Activated CD8-positive, alpha-beta memory T cell treated with anti-CD3 and anti-CD28 coated beads, Interleukin-2, amount 10 ng/mL, durations not matched to agents 7 days and 5 days (primary cell): ENCODE measurements around the gene MMP14. TPM values are rescaled to one million over a fixed set of nuclear protein-coding genes. Genes with fewer than 3 reads are reported as not detected.
"Not testable (repeated sequence)": the region's sequence is repeated elsewhere in the genome, so short reads cannot be mapped to it uniquely, and the experiment has no call there.

Source experiments
- ATAC-seq: fragments of 150-1000 bp; cut with Tn5 transposase; one replicate; pipeline ENCODE4 v1.10.0; 2021; ENCODE audit warnings: moderate library complexity
- CTCF ChIA-PET: fragments of 350-600 bp; sonication (Branson Sonifier 250); formaldehyde crosslinking; loops from one replicate; lab custom pipeline; 2021; ENCODE audit warnings: antibody characterized with exemption; lab: Charles Lee
- DNase-seq: peaks from one replicate; pipeline ENCODE4 v3.0.0-alpha.2; 2020
- H3K27ac Mint-ChIP-seq: one replicate; pipeline ENCODE4 v1.8.0; 2021; ENCODE audit warnings: mild to moderate bottlenecking, mixed read lengths
- H3K27me3 Mint-ChIP-seq: one replicate; pipeline ENCODE4 v1.8.0; 2021; ENCODE audit warnings: mixed read lengths
- H3K36me3 Mint-ChIP-seq: one replicate; pipeline ENCODE4 v1.8.0; 2021; ENCODE audit warnings: mild to moderate bottlenecking, mixed read lengths
- H3K4me1 Mint-ChIP-seq: one replicate; pipeline ENCODE4 v1.8.0; 2021; ENCODE audit warnings: mixed read lengths
- H3K4me3 Mint-ChIP-seq: one replicate; pipeline ENCODE4 v1.8.0; 2021; ENCODE audit warnings: mild to moderate bottlenecking, moderate library complexity, mixed read lengths
- H3K9me3 Mint-ChIP-seq: one replicate; pipeline ENCODE4 v1.8.0; 2022; ENCODE audit warnings: low read depth, mixed read lengths
- total RNA-seq, 2 experiments: library from RNA; stranded (reverse); gene quantifications; one replicate each; pipeline ENCODE4 v1.2.3, GENCODE V29; 2021

Gene MMP14
- total RNA-seq, 2 experiments from 2014 or later = 1.3 to 2.5 TPM

- DNase-seq (no peak), ATAC-seq (no peak)
- H3K9me3 Mint-ChIP-seq = no peaks in the 10 kb centered on the region
- no peaks in the 10 kb centered on the region for H3K36me3 Mint-ChIP-seq
- peaks cover 5% of the 10 kb centered on the region for H3K27me3 Mint-ChIP-seq
- H3K4me3 Mint-ChIP-seq = no peak overlapping the region
- peaks cover 15% of the 10 kb centered on the region for H3K4me1 Mint-ChIP-seq
- CTCF ChIA-PET = interaction anchor here (0.9 to 10.2 kb wide), 5 partner anchors 15 to 277 kb away, joined by 3 to 239 read pairs (median 9); partner anchors contain the start of gene MRPL52
- no peak overlapping the region for H3K27ac Mint-ChIP-seq
Measured at GRCh38 chr14:22847661-22848341, 11.4 kb downstream of the MMP14 start.

GRCh38 chr14:22848351-22849164 lies 12.2 kb downstream of the MMP14 start:
- H3K27ac Mint-ChIP-seq = no peak overlapping the region
- ATAC-seq (no peak), DNase-seq (no peak)
- no peak overlapping the region for H3K4me3 Mint-ChIP-seq
- H3K36me3 Mint-ChIP-seq = no peaks in the 10 kb centered on the region
- CTCF ChIA-PET = interaction anchor here (0.8 to 10.2 kb wide), 7 partner anchors 14 to 278 kb away, joined by 3 to 239 read pairs (median 9); partner anchors contain the start of gene MRPL52
- H3K27me3 Mint-ChIP-seq = peaks cover 5% of the 10 kb centered on the region
- H3K9me3 Mint-ChIP-seq = no peaks in the 10 kb centered on the region
- peaks cover 20% of the 10 kb centered on the region for H3K4me1 Mint-ChIP-seq

GRCh38 chr14:22849212-22849819 lies 12.9 kb downstream of the MMP14 start:
- H3K27me3 Mint-ChIP-seq = peaks cover 5% of the 10 kb centered on the region
- no peaks in the 10 kb centered on the region for H3K36me3 Mint-ChIP-seq
- no peaks in the 10 kb centered on the region for H3K9me3 Mint-ChIP-seq
- CTCF ChIA-PET = interaction anchor here (0.8 to 10.2 kb wide), 6 partner anchors 19 to 279 kb away, joined by 3 to 239 read pairs (median 29); partner anchors contain the start of gene MRPL52
- no peak overlapping the region for H3K27ac Mint-ChIP-seq
- no peak overlapping the region for H3K4me3 Mint-ChIP-seq
- ATAC-seq (no peak), DNase-seq (no peak)
- peaks cover 22% of the 10 kb centered on the region for H3K4me1 Mint-ChIP-seq

- CTCF ChIA-PET = interaction anchor here (0.7 to 10.2 kb wide), 23 partner anchors 13 to 283 kb away, joined by 3 to 239 read pairs (median 4); partner anchors contain the start of genes CDH24, DAD1, LRP10 and MRPL52
- Mint-ChIP-seq H3K36me3 (peaks cover under 1% of the 10 kb centered on the region), H3K27me3 (peaks cover 18% of the 10 kb centered on the region), H3K4me1 (peaks cover 31% of the 10 kb centered on the region), H3K27ac (peak overlapping the region; percentile 68), H3K4me3 (no peak overlapping the region), H3K9me3 (no peaks in the 10 kb centered on the region)
- DNase-seq (peak; percentile 86), ATAC-seq (peak; percentile 55)
Measured at GRCh38 chr14:22850944-22851764, 14.8 kb downstream of the MMP14 start.

- H3K36me3 Mint-ChIP-seq, DNase-seq, H3K9me3 Mint-ChIP-seq, H3K27ac Mint-ChIP-seq, ATAC-seq, H3K4me3 Mint-ChIP-seq: not testable (repeated sequence)
- peaks cover 23% of the 10 kb centered on the region for H3K27me3 Mint-ChIP-seq
- H3K4me1 Mint-ChIP-seq = peaks cover 33% of the 10 kb centered on the region
- CTCF ChIA-PET = interaction anchor here (0.6 to 10.2 kb wide), 28 partner anchors 9 to 1001 kb away, joined by 3 to 239 read pairs (median 8); partner anchors contain the start of genes ABHD4, DAD1, LRP10 and MMP14
Measured at GRCh38 chr14:22852178-22852577, 15.8 kb downstream of the MMP14 start.

GRCh38 chr14:22852599-22852939 lies 16.2 kb downstream of the MMP14 start:
- H3K4me1 Mint-ChIP-seq = peaks cover 34% of the 10 kb centered on the region
- no peak overlapping the region for H3K4me3 Mint-ChIP-seq
- H3K36me3 Mint-ChIP-seq = peaks cover 4% of the 10 kb centered on the region
- H3K27me3 Mint-ChIP-seq = peaks cover 27% of the 10 kb centered on the region
- H3K9me3 Mint-ChIP-seq = peaks cover 2% of the 10 kb centered on the region
- DNase-seq (no peak), ATAC-seq (no peak)
- CTCF ChIA-PET = interaction anchor here (0.6 to 10.2 kb wide), 35 partner anchors 10 to 1001 kb away, joined by 3 to 239 read pairs (median 5); partner anchors contain the start of genes ABHD4, DAD1, LRP10 and MMP14
- no peak overlapping the region for H3K27ac Mint-ChIP-seq

GRCh38 chr14:22852940-22853767 lies 16.8 kb downstream of the MMP14 start:
- ATAC-seq (peak; percentile 87), DNase-seq (peak; percentile 93)
- Mint-ChIP-seq H3K4me1 (peaks cover 37% of the 10 kb centered on the region), H3K27ac (peak overlapping the region; percentile 79), H3K36me3 (peaks cover 4% of the 10 kb centered on the region), H3K4me3 (peak overlapping the region; percentile 70), H3K9me3 (peaks cover 2% of the 10 kb centered on the region), H3K27me3 (peaks cover 32% of the 10 kb centered on the region)
- CTCF ChIA-PET = interaction anchor here (0.6 to 10.2 kb wide), 39 partner anchors 10 to 1002 kb away, joined by 3 to 239 read pairs (median 5); partner anchors contain the start of genes ABHD4, DAD1, LRP10 and MMP14

GRCh38 chr14:22854296-22854695 lies 17.9 kb downstream of the MMP14 start:
- not testable (repeated sequence) for H3K27ac Mint-ChIP-seq, H3K36me3 Mint-ChIP-seq, H3K9me3 Mint-ChIP-seq, H3K4me3 Mint-ChIP-seq, DNase-seq, ATAC-seq
- Mint-ChIP-seq H3K4me1 (peaks cover 45% of the 10 kb centered on the region), H3K27me3 (peaks cover 31% of the 10 kb centered on the region)
- CTCF ChIA-PET = interaction anchor here (0.6 to 10.2 kb wide), 25 partner anchors 10 to 354 kb away, joined by 3 to 239 read pairs (median 9); partner anchors contain the start of genes ABHD4, LRP10, MMP14 and MRPL52

GRCh38 chr14:22854963-22855724 lies 18.8 kb downstream of the MMP14 start:
- H3K36me3 Mint-ChIP-seq = peaks cover 8% of the 10 kb centered on the region
- peaks cover 2% of the 10 kb centered on the region for H3K9me3 Mint-ChIP-seq
- peaks cover 37% of the 10 kb centered on the region for H3K27me3 Mint-ChIP-seq
- H3K4me3 Mint-ChIP-seq = no peak overlapping the region
- DNase-seq = no peak
- H3K4me1 Mint-ChIP-seq = peaks cover 45% of the 10 kb centered on the region
- no peak for ATAC-seq
- H3K27ac Mint-ChIP-seq = no peak overlapping the region
- CTCF ChIA-PET = interaction anchor here (0.6 to 10.2 kb wide), 21 partner anchors 9 to 355 kb away, joined by 3 to 239 read pairs (median 5); partner anchors contain the start of genes ABHD4, LRP10, MMP14 and MRPL52

- peaks cover 10% of the 10 kb centered on the region for H3K36me3 Mint-ChIP-seq
- CTCF ChIA-PET = interaction anchor here (1.2 to 10.2 kb wide), 5 partner anchors 16 to 286 kb away, joined by 3 to 239 read pairs (median 57); partner anchors contain the start of genes LRP10 and MRPL52
- no peak overlapping the region for H3K4me3 Mint-ChIP-seq
- H3K9me3 Mint-ChIP-seq = peaks cover 4% of the 10 kb centered on the region
- no peak for DNase-seq
- peaks cover 47% of the 10 kb centered on the region for H3K27me3 Mint-ChIP-seq
- no peak overlapping the region for H3K27ac Mint-ChIP-seq
- peaks cover 39% of the 10 kb centered on the region for H3K4me1 Mint-ChIP-seq
- ATAC-seq = no peak
Measured at GRCh38 chr14:22856428-22856827, 20.0 kb downstream of the MMP14 start.

GRCh38 chr14:22860377-22860776 lies 24.0 kb downstream of the MMP14 start:
- peaks cover 11% of the 10 kb centered on the region for H3K9me3 Mint-ChIP-seq
- not testable (repeated sequence) for DNase-seq, H3K4me3 Mint-ChIP-seq, ATAC-seq, H3K27ac Mint-ChIP-seq
- peaks cover 19% of the 10 kb centered on the region for H3K36me3 Mint-ChIP-seq
- H3K4me1 Mint-ChIP-seq = peaks cover 17% of the 10 kb centered on the region
- CTCF ChIA-PET = interaction anchor here (1.0 to 9.0 kb wide), 8 partner anchors 7 to 290 kb away, joined by 3 to 61 read pairs (median 6); partner anchors contain the start of genes LRP10 and PRMT5
- H3K27me3 Mint-ChIP-seq = peaks cover 51% of the 10 kb centered on the region
